Retina (tissue), 1 donor: ENCODE measurements around the gene MYLIP.
A peak's percentile ranks its signal among the peaks of the same experiment; 100 is the strongest.

Source experiments
- DNase-seq: peaks from one replicate; pipeline ENCODE4 v3.0.0-alpha.2; 2016

The MYLIP gene

GRCh38 chr6:16128759-16129622, at the start of gene MYLIP:
TSS of gene MYLIP (plus strand) at chr6:16129086. CDS start at chr6:16129323, 237 bp downstream.
- peak; percentile 91 for DNase-seq

- DNase-seq = no peak
These were observed 49.5 kb upstream of the MYLIP start for GRCh38 chr6:16079354-16079753.

- DNase-seq = no peak
These were observed 48.7 kb upstream of the MYLIP start for GRCh38 chr6:16080204-16080603.

- no peak for DNase-seq
These were observed 47.6 kb upstream of the MYLIP start for GRCh38 chr6:16081326-16081725.

- DNase-seq = no peak
These were observed 46.5 kb upstream of the MYLIP start for GRCh38 chr6:16082361-16082760.

- no peak for DNase-seq
These were observed 41.9 kb upstream of the MYLIP start for GRCh38 chr6:16086965-16087364.

- DNase-seq = no peak
These were observed 41.5 kb upstream of the MYLIP start for GRCh38 chr6:16087386-16087785.

- no peak for DNase-seq
These were observed 40.5 kb upstream of the MYLIP start for GRCh38 chr6:16088409-16088808.

GRCh38 chr6:16089232-16090062, 39.4 kb upstream of the MYLIP start:
- no peak for DNase-seq

GRCh38 chr6:16090452-16090851, 38.4 kb upstream of the MYLIP start:
- no peak for DNase-seq

- no peak for DNase-seq
These were observed 38.0 kb upstream of the MYLIP start for GRCh38 chr6:16090920-16091319.

GRCh38 chr6:16092140-16092539, 36.7 kb upstream of the MYLIP start:
- no peak for DNase-seq

GRCh38 chr6:16092990-16093389, 35.9 kb upstream of the MYLIP start:
- no peak for DNase-seq

- DNase-seq = no peak
These were observed 33.7 kb upstream of the MYLIP start for GRCh38 chr6:16095180-16095579.

- DNase-seq = no peak
These were observed 31.3 kb upstream of the MYLIP start for GRCh38 chr6:16097382-16098171.

- DNase-seq = no peak
These were observed 30.7 kb upstream of the MYLIP start for GRCh38 chr6:16098211-16098610.

GRCh38 chr6:16102208-16102607, 26.7 kb upstream of the MYLIP start:
- DNase-seq = no peak

GRCh38 chr6:16103722-16104121, 25.2 kb upstream of the MYLIP start:
- DNase-seq = no peak

GRCh38 chr6:16104624-16105433, 24.1 kb upstream of the MYLIP start:
- no peak for DNase-seq

- no peak for DNase-seq
These were observed 23.0 kb upstream of the MYLIP start for GRCh38 chr6:16105854-16106253.

GRCh38 chr6:16106991-16107787, 21.7 kb upstream of the MYLIP start:
- no peak for DNase-seq
